Left lung (tissue), 10 donors: ENCODE data around the gene TLK1. TPM values are rescaled to one million over a fixed set of nuclear protein-coding genes. Genes with fewer than 3 reads are reported as not detected.

Experiments used
- ATAC-seq: fragments of 200-7000 bp; cut with Tn5 transposase; one replicate; pipeline ENCODE4 v1.9.1; 2020; ENCODE audit warnings: moderate library complexity
- DNase-seq, 4 donors: peaks; one replicate each; pipeline ENCODE4 v3.0.0-alpha.2; 2013 to 2020
- H3K27ac ChIP-seq, 2 donors: fragments of 200-600 bp; sonication (generic) in 1 of 2; one replicate each; pipeline versions ENCODE4 v1.5.0 to v1.8.0; 2020 to 2021
- H3K27me3 ChIP-seq, 2 donors: fragments of 200-600 bp; sonication (generic) in 1 of 2; one replicate each; pipeline versions ENCODE4 v1.5.0 to v1.8.0; 2020 to 2021
- H3K36me3 ChIP-seq, 2 donors: fragments of 200-600 bp; sonication (generic) in 1 of 2; one replicate each; pipeline versions ENCODE4 v1.5.0 to v1.8.0; 2020 to 2021
- H3K4me1 ChIP-seq, 2 donors: fragments of 200-600 bp; one replicate each; pipeline ENCODE4 v1.8.0; 2021
- H3K4me3 ChIP-seq, 2 donors: fragments of 200-600 bp; sonication (generic) in 1 of 2; one replicate each; pipeline versions ENCODE4 v1.5.0 to v1.8.0; 2020 to 2021; ENCODE audit warnings: mild to moderate bottlenecking in 1 of 2
- H3K9me3 ChIP-seq, 2 donors: fragments of 200-600 bp; sonication (generic) in 1 of 2; one replicate each; pipeline versions ENCODE4 v1.5.0 to v1.8.0; 2020 to 2021
- intact Hi-C, 2 donors: fragments of 100-400 bp; cut with DNase I; formaldehyde crosslinking; loops; one replicate each; pipeline versions ENCODE4 v1.11.2 to v1.14.2; 2022
- polyA plus RNA-seq, 6 donors: library from polyadenylated mRNA; unstranded; fragments of 120-200 nt; gene quantifications; one replicate each; pipeline ENCODE4 v1.2.1, GENCODE V29; 2013; ENCODE audit not compliant: insufficient read length in 6 of 6
- total RNA-seq, 2 donors: library from RNA; stranded (reverse); fragmentation: NEBNext Ultra II Directional; extraction: Animal tissue kit (Norgen Biotek cat#: 25700); gene quantifications; one replicate each; pipeline ENCODE4 v1.2.1, GENCODE V29; 2021
- TF ChIP-seq, protein P1 (sequence below), 2 donors: fragments of 200-600 bp; sonication (generic) in 1 of 2; IDR thresholded peaks; one replicate each; pipeline versions ENCODE4 v1.5.0 to v1.8.0; 2021; ENCODE audit warnings: antibody characterized with exemption in 2 of 2
- donor health status: DM: no; HTN: yes; CAD: no.
- donor health status: DM: no; HTN: no; CAD: no.

Gene TLK1
- total and polyA plus RNA-seq, 8 donors: 35.3 to 49.8 (median 40.4) TPM

DNA sequence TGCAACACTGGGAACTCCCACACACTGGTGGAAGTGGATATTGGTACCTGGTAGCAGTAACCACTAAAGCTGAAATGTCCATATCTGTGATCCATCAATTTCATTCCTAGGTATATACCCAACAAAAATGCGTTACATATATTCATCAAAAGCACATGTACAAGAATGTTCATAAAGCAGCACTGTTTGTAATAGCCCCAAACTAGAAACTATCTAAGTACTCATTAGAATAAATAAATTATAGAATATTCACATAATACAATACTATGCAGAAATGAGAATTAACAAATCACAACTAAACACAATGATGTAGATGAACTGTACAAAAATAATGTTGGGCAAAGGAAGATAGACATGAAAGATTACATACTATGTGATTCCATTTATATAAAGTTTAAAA lies 11.1 kb upstream of the TLK1 start:
- no peaks in the 10 kb centered on the region for H3K9me3 ChIP-seq
- DNase-seq: no peak
- no peaks in the 10 kb centered on the region for H3K36me3 ChIP-seq
- H3K4me1 ChIP-seq: no peaks in the 10 kb centered on the region
- no peak for ATAC-seq
- no peak overlapping the region for H3K4me3 ChIP-seq
- H3K27me3 ChIP-seq: no peaks in the 10 kb centered on the region
- no peak overlapping the region for H3K27ac ChIP-seq
- TF ChIP-seq, protein P1, sequence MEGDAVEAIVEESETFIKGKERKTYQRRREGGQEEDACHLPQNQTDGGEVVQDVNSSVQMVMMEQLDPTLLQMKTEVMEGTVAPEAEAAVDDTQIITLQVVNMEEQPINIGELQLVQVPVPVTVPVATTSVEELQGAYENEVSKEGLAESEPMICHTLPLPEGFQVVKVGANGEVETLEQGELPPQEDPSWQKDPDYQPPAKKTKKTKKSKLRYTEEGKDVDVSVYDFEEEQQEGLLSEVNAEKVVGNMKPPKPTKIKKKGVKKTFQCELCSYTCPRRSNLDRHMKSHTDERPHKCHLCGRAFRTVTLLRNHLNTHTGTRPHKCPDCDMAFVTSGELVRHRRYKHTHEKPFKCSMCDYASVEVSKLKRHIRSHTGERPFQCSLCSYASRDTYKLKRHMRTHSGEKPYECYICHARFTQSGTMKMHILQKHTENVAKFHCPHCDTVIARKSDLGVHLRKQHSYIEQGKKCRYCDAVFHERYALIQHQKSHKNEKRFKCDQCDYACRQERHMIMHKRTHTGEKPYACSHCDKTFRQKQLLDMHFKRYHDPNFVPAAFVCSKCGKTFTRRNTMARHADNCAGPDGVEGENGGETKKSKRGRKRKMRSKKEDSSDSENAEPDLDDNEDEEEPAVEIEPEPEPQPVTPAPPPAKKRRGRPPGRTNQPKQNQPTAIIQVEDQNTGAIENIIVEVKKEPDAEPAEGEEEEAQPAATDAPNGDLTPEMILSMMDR (IDR thresholded peaks at IDR 0.05): no peak
- intact Hi-C loops: no loop called here

DNA sequence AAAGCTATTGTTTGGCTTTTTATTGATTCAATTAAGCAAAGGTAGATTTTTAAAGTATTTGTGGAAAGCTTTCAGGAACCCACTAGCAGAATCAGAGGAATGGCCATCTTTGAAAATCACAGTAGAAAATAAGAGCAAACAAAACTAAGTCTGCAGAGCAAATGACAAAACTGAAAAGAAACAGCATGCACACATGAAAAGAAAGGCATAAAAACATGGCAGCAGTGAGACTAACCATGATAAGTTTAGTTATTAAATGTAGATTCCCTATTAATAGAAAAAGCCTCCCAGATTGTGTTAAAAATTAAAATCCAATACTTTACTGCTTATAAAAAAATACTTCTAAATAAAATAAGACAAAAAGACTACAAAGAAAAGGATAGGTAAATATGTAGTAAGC lies 9.1 kb upstream of the TLK1 start:
- no peaks in the 10 kb centered on the region for H3K9me3 ChIP-seq
- ATAC-seq (no peak), DNase-seq (no peak)
- no peak overlapping the region for H3K4me3 ChIP-seq
- TF ChIP-seq, protein P1 (IDR thresholded peaks at IDR 0.05): no peak
- H3K4me1 ChIP-seq: no peaks in the 10 kb centered on the region
- no peaks in the 10 kb centered on the region for H3K36me3 ChIP-seq
- H3K27ac ChIP-seq: no peak overlapping the region
- intact Hi-C loops: no loop called here
- H3K27me3 ChIP-seq: no peaks in the 10 kb centered on the region

DNA sequence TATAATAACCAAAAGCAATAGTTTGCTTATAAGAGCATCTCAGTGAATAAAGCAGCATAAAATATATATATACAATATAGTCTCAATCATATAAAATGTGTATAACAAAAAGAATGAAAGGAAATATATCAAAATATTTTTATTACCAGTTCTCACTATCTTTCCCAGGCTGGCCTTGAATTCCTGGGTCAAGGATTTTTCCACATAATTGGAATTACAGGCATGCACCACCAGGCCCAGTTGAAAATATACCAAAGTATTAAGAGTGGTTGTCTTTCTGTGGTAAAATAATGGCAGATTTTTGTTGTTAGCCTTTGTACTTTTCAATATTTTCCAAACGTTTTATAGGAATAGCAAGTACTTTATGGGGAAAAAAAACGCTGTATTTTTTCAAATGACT lies 8.6 kb upstream of the TLK1 start:
- H3K4me3 ChIP-seq: no peak overlapping the region
- H3K4me1 ChIP-seq: no peaks in the 10 kb centered on the region
- no peaks in the 10 kb centered on the region for H3K27me3 ChIP-seq
- no peaks in the 10 kb centered on the region for H3K9me3 ChIP-seq
- intact Hi-C loops: no loop called here
- no peaks in the 10 kb centered on the region for H3K36me3 ChIP-seq
- no peak overlapping the region for H3K27ac ChIP-seq
- TF ChIP-seq, protein P1 (IDR thresholded peaks at IDR 0.05): no peak
- no peak for ATAC-seq
- no peak for DNase-seq

DNA sequence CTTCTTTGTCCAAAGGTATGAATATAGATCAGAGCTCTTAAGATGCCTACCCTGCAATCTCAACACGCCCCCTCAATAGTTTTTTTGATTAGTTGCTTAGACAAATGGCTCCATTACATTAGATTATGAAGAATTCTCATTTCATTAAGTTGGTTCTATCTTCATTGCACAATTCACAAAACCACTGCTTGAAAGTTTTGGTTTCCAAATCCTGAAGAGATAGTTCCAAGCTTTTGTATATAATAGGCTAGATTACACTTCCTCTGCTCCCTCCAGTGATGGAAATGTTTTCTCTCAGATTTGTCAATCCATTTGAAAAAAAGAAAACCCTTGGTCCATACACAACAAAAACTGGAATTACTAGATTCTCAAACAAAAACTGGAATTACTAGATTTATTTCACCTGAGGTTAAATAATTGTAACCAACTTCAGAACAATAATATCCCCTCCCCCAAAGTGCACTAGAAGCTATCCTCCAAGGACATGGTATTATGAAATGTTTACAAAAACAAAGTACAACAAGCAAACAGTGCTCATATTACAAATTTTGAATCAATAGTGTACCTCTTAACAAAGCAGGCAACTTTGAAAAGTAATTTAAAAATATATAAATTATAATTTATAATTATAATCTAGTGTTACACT lies 6.8 kb upstream of the TLK1 start:
- no peaks in the 10 kb centered on the region for H3K36me3 ChIP-seq
- H3K4me1 ChIP-seq: no peaks in the 10 kb centered on the region
- no peak overlapping the region for H3K4me3 ChIP-seq
- no peak for ATAC-seq
- intact Hi-C loops: no loop called here
- TF ChIP-seq, protein P1 (IDR thresholded peaks at IDR 0.05): no peak
- no peaks in the 10 kb centered on the region for H3K9me3 ChIP-seq
- no peak for DNase-seq
- no peak overlapping the region for H3K27ac ChIP-seq
- H3K27me3 ChIP-seq: no peaks in the 10 kb centered on the region

DNA sequence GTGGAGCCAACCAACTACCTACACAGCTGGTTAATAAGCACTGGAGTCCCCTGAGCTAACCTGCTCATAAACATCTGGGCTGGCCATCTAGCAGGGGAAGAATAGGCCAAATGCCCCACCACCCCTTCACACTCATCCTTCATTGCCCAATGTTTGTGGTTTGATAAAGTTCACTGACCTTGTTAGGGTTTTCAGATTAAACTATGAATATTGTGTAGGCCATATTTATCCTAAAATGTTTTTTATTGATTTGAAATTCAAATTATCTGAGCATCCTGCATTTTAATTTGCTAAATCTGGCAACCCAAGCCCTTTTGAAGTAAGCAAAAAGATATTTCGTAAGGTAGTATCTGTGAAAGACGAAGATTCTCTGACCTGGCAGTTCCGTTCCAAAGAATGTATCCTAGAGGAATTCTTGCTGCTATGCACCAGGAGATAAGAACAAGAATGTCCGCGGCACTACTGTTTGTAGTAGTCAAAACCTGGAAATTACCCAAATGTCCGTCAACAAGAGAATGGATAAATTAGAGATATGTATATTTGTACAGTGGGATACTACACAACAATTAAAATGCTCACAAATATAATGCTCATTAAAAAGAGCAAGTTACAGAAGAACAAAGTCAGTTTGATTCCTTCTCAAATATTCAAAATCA lies 5.8 kb upstream of the TLK1 start:
- intact Hi-C loops: no loop called here
- no peak for ATAC-seq
- no peak for DNase-seq
- Histone ChIP-seq H3K27me3 (no peaks in the 10 kb centered on the region), H3K9me3 (no peaks in the 10 kb centered on the region), H3K4me3 (no peak overlapping the region), H3K27ac (no peak overlapping the region), H3K36me3 (no peaks in the 10 kb centered on the region), H3K4me1 (peaks cover 3 to 7% of the 10 kb centered on the region in 2 donors)
- TF ChIP-seq, protein P1 (IDR thresholded peaks at IDR 0.05): no peak
